ENCODE results near the gene GAB2. TPM values are rescaled to one million over a fixed set of nuclear protein-coding genes. Genes with fewer than 3 reads are reported as not detected.

The GAB2 gene
- total RNA-seq, 1 experiment from 2014 or later: 10.0 TPM

DNA sequence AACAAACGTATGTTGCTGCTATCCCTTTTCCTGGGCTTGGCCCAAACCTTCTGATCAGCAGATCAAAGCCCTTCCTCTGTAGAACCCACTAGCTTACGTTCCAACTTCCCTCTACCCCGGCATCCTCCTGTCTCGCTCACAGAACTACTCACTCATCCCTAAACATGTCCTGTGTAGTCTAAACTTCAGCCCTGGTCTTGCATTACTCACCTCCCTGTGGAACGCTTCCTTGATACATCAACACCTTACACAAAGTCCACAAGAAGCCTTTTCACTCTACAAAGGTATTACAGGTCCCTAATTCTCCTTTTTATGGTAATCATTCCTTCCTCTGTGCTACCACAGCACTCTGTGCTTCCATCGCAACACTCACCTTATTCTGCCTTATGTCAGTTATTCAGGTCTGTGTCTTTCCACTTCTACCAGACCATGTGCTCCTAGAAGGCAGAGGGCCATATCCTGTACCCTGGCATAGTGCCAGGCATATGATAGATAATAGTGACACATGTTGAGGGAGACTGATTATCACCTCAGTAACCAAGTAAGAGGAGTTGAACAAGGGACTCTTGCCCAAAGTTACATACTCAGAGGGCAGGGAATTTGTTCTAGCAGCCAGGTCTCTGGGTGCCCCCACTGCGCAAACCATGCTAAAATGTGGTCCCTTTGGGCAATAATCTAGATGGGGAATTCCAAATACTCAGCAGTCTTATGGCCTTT lies 187.3 kb downstream of the GAB2 start:
- POLR2A ChIA-PET: no interaction called here
- intact Hi-C loops (cut with micrococcal nuclease; ENCODE audit: unreplicated experiment) (no loop called here), in situ Hi-C loops (cut with HindIII; ENCODE audit: low pct_unique_long_range_greater_than_20kb, low sequenced_read_pairs) (no loop called here)
- CTCF ChIA-PET: no interaction called here
- Histone ChIP-seq H3K4me3 (ENCODE audit: low read depth in 2 of 2, low read length in 2 of 2) (no peak overlapping the region), H3K4me1 (ENCODE audit: control insufficient read depth, insufficient read depth, low read length) (no peaks in the 10 kb centered on the region), H3K27ac (ENCODE audit: low read length) (no peak overlapping the region), H3K9me3 (ENCODE audit: control insufficient read depth, insufficient read depth, low read depth, low read length) (no peaks in the 10 kb centered on the region), H3K36me3 (ENCODE audit: control insufficient read depth, insufficient read depth, low read length) (no peaks in the 10 kb centered on the region), H3K27me3 (ENCODE audit: control insufficient read depth, insufficient read depth, low read length) (no peaks in the 10 kb centered on the region)
- DNase-seq (ENCODE audit: low read depth, low spot score) (no peak), ATAC-seq (no peak)
- no TSS peak for BruUV-seq (replicated peaks)
- no peak for TF ChIP-seq TCF7L2 (IDR thresholded peaks at IDR 0.05; ENCODE audit: low read depth, low read length)
- TF ChIP-seq, protein P1, sequence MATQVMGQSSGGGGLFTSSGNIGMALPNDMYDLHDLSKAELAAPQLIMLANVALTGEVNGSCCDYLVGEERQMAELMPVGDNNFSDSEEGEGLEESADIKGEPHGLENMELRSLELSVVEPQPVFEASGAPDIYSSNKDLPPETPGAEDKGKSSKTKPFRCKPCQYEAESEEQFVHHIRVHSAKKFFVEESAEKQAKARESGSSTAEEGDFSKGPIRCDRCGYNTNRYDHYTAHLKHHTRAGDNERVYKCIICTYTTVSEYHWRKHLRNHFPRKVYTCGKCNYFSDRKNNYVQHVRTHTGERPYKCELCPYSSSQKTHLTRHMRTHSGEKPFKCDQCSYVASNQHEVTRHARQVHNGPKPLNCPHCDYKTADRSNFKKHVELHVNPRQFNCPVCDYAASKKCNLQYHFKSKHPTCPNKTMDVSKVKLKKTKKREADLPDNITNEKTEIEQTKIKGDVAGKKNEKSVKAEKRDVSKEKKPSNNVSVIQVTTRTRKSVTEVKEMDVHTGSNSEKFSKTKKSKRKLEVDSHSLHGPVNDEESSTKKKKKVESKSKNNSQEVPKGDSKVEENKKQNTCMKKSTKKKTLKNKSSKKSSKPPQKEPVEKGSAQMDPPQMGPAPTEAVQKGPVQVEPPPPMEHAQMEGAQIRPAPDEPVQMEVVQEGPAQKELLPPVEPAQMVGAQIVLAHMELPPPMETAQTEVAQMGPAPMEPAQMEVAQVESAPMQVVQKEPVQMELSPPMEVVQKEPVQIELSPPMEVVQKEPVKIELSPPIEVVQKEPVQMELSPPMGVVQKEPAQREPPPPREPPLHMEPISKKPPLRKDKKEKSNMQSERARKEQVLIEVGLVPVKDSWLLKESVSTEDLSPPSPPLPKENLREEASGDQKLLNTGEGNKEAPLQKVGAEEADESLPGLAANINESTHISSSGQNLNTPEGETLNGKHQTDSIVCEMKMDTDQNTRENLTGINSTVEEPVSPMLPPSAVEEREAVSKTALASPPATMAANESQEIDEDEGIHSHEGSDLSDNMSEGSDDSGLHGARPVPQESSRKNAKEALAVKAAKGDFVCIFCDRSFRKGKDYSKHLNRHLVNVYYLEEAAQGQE (IDR thresholded peaks at IDR 0.05; ENCODE audit: insufficient read depth in 1 of 2, low read depth in 2 of 2, low read length in 1 of 2): no peak
- TF ChIP-seq CTCF (IDR thresholded peaks at IDR 0.05): no peak
- no peak for TF ChIP-seq SIN3A (IDR thresholded peaks at IDR 0.05; ENCODE audit: borderline replicate concordance, insufficient read depth, low read depth, low read length)
- TF ChIP-seq POLR2AphosphoS5 (IDR thresholded peaks at IDR 0.05; ENCODE audit: low read depth, low read length): no peak

DNA sequence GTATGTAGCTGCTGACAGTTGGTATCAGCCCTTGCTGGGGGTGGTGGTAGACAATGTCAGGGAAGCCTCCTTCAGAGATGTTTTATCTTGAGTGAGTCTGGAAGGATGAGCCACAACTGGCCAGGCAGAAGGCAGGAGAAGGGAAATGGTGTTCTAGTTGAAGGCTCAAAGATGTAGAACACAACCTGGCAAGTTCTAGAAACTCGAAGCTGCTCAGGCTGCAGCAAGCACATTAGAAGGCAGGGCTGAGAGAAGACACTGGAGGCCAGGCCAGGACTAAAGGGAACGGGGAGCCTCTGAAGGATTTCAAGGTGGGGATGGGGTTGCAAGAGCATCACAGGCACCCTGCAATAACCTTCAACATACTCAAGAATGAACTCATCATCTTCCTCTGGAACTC lies 188.5 kb downstream of the GAB2 start:
- in situ Hi-C loops (cut with HindIII; ENCODE audit: low pct_unique_long_range_greater_than_20kb, low sequenced_read_pairs) (no loop called here), intact Hi-C loops (cut with micrococcal nuclease; ENCODE audit: unreplicated experiment) (loop anchor here (2.0 kb wide), 1 partner anchor 186 kb away; no protein-coding TSS in a partner anchor)
- CTCF ChIA-PET: interaction anchor here (0.6 kb wide), 1 partner anchor 280 kb away, joined by 3 read pairs; no protein-coding TSS in a partner anchor
- POLR2A ChIA-PET: interaction anchor here (0.6 kb wide), 1 partner anchor 187 kb away, joined by 12 read pairs; no protein-coding TSS in a partner anchor
- BruUV-seq (replicated peaks): no TSS peak
- TF ChIP-seq SIN3A (IDR thresholded peaks at IDR 0.05; ENCODE audit: borderline replicate concordance, insufficient read depth, low read depth, low read length) (no peak), CTCF (IDR thresholded peaks at IDR 0.05) (no peak), TCF7L2 (IDR thresholded peaks at IDR 0.05; ENCODE audit: low read depth, low read length) (no peak), POLR2AphosphoS5 (IDR thresholded peaks at IDR 0.05; ENCODE audit: low read depth, low read length) (no peak)
- TF ChIP-seq, protein P1 (IDR thresholded peaks at IDR 0.05; ENCODE audit: insufficient read depth in 1 of 2, low read depth in 2 of 2, low read length in 1 of 2): no peak
- H3K4me3 ChIP-seq (ENCODE audit: low read depth in 2 of 2, low read length in 2 of 2): no peak overlapping the region
- H3K9me3 ChIP-seq (ENCODE audit: control insufficient read depth, insufficient read depth, low read depth, low read length): no peaks in the 10 kb centered on the region
- H3K4me1 ChIP-seq (ENCODE audit: control insufficient read depth, insufficient read depth, low read length): no peaks in the 10 kb centered on the region
- ATAC-seq (no peak), DNase-seq (ENCODE audit: low read depth, low spot score) (no peak)
- no peaks in the 10 kb centered on the region for H3K27me3 ChIP-seq (ENCODE audit: control insufficient read depth, insufficient read depth, low read length)
- no peak overlapping the region for H3K27ac ChIP-seq (ENCODE audit: low read length)
- no peaks in the 10 kb centered on the region for H3K36me3 ChIP-seq (ENCODE audit: control insufficient read depth, insufficient read depth, low read length)
